Sigmoid colon (tissue), 7 donors: Measurements from ENCODE around the gene PDCL2. TPM values are rescaled to one million over a fixed set of nuclear protein-coding genes. Genes with fewer than 3 reads are reported as not detected.

ENCODE experiments used
- DNase-seq: peaks from one replicate; pipeline ENCODE4 v3.0.0-alpha.2; 2019
- H3K27ac ChIP-seq, 4 donors: fragments of 200-600 bp; sonication (generic); one replicate each; pipeline ENCODE4 v1.5.1; 2016 to 2019; ENCODE audit warnings: mild to moderate bottlenecking in 1 of 4
- H3K27me3 ChIP-seq, 3 donors: fragments of 200-600 bp; sonication (generic); one replicate each; pipeline ENCODE4 v1.5.1; 2019; ENCODE audit warnings: mild to moderate bottlenecking in 1 of 3
- H3K36me3 ChIP-seq, 4 donors: fragments of 200-600 bp; sonication (generic); one replicate each; pipeline ENCODE4 v1.5.1; 2016 to 2019
- H3K4me1 ChIP-seq, 4 donors: fragments of 200-600 bp; sonication (generic); one replicate each; pipeline ENCODE4 v1.5.1; 2017 to 2019
- H3K4me3 ChIP-seq, 4 donors: fragments of 200-600 bp; sonication (generic); one replicate each; pipeline ENCODE4 v1.5.1; 2017 to 2019; ENCODE audit warnings: mild to moderate bottlenecking in 2 of 4, moderate library complexity in 1 of 4
- H3K9me3 ChIP-seq, 4 donors: fragments of 200-600 bp in 3 of 4; sonication (generic) in 3 of 4; one replicate each; pipeline versions ENCODE4 v1.5.1 to v1.6.1; 2013 to 2019
- CTCF ChIP-seq, 4 experiments: fragments of 450-650 bp in 3 of 4; fragments of 200-600 bp in 1 of 4; IDR thresholded peaks; one replicate each; pipeline ENCODE4 v1.5.1; 2016 to 2019; ENCODE audit warnings: antibody characterized with exemption in 4 of 4, mild to moderate bottlenecking in 3 of 4, moderate library complexity in 2 of 4
- EP300 ChIP-seq, 4 donors: sonication (generic); formaldehyde crosslinking; IDR thresholded peaks; one replicate each; pipeline ENCODE4 v1.6.1; 2017; ENCODE audit warnings: antibody characterized with exemption in 4 of 4
- POLR2A ChIP-seq, 2 donors: fragments of 450-650 bp; IDR thresholded peaks; one replicate each; pipeline ENCODE4 v1.6.1; 2016; ENCODE audit warnings: antibody characterized with exemption in 2 of 2, mild to moderate bottlenecking in 2 of 2, moderate library complexity in 2 of 2
- POLR2AphosphoS5 ChIP-seq, 4 donors: sonication (generic); formaldehyde crosslinking; IDR thresholded peaks; one replicate each; pipeline ENCODE4 v1.6.1; 2017; ENCODE audit warnings: antibody characterized with exemption in 4 of 4
- WGBS, 2 donors: extraction: QIAGEN DNeasy Blood & Tissue Kit; methylation state at CpG; one replicate each; pipeline ENCODE4 v1.1.7; 2013; 5-methylcytosine and 5-hydroxymethylcytosine counted together
- intact Hi-C: fragments of 100-400 bp; cut with DNase I; formaldehyde crosslinking; loops from one replicate; pipeline ENCODE4 v1.15.1; 2023
- polyA plus RNA-seq, 3 donors: library from polyadenylated mRNA; stranded (reverse); fragments of 200-250 nt; gene quantifications; one replicate each; pipeline ENCODE4 v1.2.3, GENCODE V29; 2013
- total RNA-seq, 4 donors: library from RNA; depleted of rRNA; stranded (reverse); fragments of >200 nt; gene quantifications; one replicate each; pipeline ENCODE4 v1.1.0, GENCODE V29; 2016
- donor health status: healthy with polysubstance abuse.
- donor health status: Bipolar disorder and iron deficiency.
- donor health status: healthy.

The PDCL2 gene
- total and polyA plus RNA-seq, 7 donors: not detected

- Histone ChIP-seq H3K27ac (no peak overlapping the region), H3K4me1 (no peaks in the 10 kb centered on the region), H3K9me3 (no peaks in the 10 kb centered on the region), H3K36me3 (no peaks in the 10 kb centered on the region), H3K27me3 (no peaks in the 10 kb centered on the region), H3K4me3 (no peak overlapping the region)
- intact Hi-C loops: no loop called here
- no peak for TF ChIP-seq CTCF (IDR thresholded peaks at IDR 0.05)
- TF ChIP-seq POLR2AphosphoS5 (IDR thresholded peaks at IDR 0.05): no peak
- TF ChIP-seq POLR2A (IDR thresholded peaks at IDR 0.05): no peak
- TF ChIP-seq EP300 (IDR thresholded peaks at IDR 0.05): no peak
- DNase-seq: no peak
- 66 to 89% methylated on average over 1 of the region's 1 CpG for WGBS, 2 donors
These were observed 26.6 kb upstream of the PDCL2 start for GRCh38 chr4:55618546-55619143.

- 72 to 86% methylated on average over 1 of the region's 1 CpG for WGBS, 2 donors
- H3K36me3 ChIP-seq: no peaks in the 10 kb centered on the region
- no peaks in the 10 kb centered on the region for H3K9me3 ChIP-seq
- no peak overlapping the region for H3K4me3 ChIP-seq
- intact Hi-C loops: no loop called here
- no peaks in the 10 kb centered on the region for H3K4me1 ChIP-seq
- no peaks in the 10 kb centered on the region for H3K27me3 ChIP-seq
- no peak overlapping the region for H3K27ac ChIP-seq
- no peak for TF ChIP-seq POLR2AphosphoS5 (IDR thresholded peaks at IDR 0.05)
- no peak for TF ChIP-seq POLR2A (IDR thresholded peaks at IDR 0.05)
- TF ChIP-seq EP300 (IDR thresholded peaks at IDR 0.05): no peak
- no peak for TF ChIP-seq CTCF (IDR thresholded peaks at IDR 0.05)
- no peak for DNase-seq
These were observed 25.6 kb upstream of the PDCL2 start for GRCh38 chr4:55617587-55618197.

- H3K27ac ChIP-seq: no peak overlapping the region
- WGBS, 2 donors: 84 to 95% methylated on average over 3 of the region's 3 CpGs
- H3K9me3 ChIP-seq: no peaks in the 10 kb centered on the region
- no peaks in the 10 kb centered on the region for H3K36me3 ChIP-seq
- TF ChIP-seq POLR2AphosphoS5 (IDR thresholded peaks at IDR 0.05): no peak
- TF ChIP-seq POLR2A (IDR thresholded peaks at IDR 0.05): no peak
- no peak for TF ChIP-seq EP300 (IDR thresholded peaks at IDR 0.05)
- TF ChIP-seq CTCF (IDR thresholded peaks at IDR 0.05): no peak
- no peaks in the 10 kb centered on the region for H3K27me3 ChIP-seq
- no peak for DNase-seq
- intact Hi-C loops: no loop called here
- H3K4me3 ChIP-seq: no peak overlapping the region
- H3K4me1 ChIP-seq: no peaks in the 10 kb centered on the region
These were observed 23.0 kb upstream of the PDCL2 start for GRCh38 chr4:55615008-55615407.

GRCh38 chr4:55613621-55614020 lies 21.6 kb upstream of the PDCL2 start:
- no peak overlapping the region for H3K27ac ChIP-seq
- intact Hi-C loops: no loop called here
- TF ChIP-seq POLR2AphosphoS5 (IDR thresholded peaks at IDR 0.05): no peak
- TF ChIP-seq EP300 (IDR thresholded peaks at IDR 0.05): no peak
- TF ChIP-seq POLR2A (IDR thresholded peaks at IDR 0.05): no peak
- no peak for TF ChIP-seq CTCF (IDR thresholded peaks at IDR 0.05)
- 82 to 92% methylated on average over 3 of the region's 3 CpGs for WGBS, 2 donors
- no peak for DNase-seq
- no peak overlapping the region for H3K4me3 ChIP-seq
- H3K36me3 ChIP-seq: no peaks in the 10 kb centered on the region
- H3K27me3 ChIP-seq: no peaks in the 10 kb centered on the region
- no peaks in the 10 kb centered on the region for H3K9me3 ChIP-seq
- no peaks in the 10 kb centered on the region for H3K4me1 ChIP-seq

- Histone ChIP-seq H3K27ac (no peak overlapping the region), H3K9me3 (no peaks in the 10 kb centered on the region), H3K27me3 (no peaks in the 10 kb centered on the region), H3K4me3 (no peak overlapping the region), H3K36me3 (no peaks in the 10 kb centered on the region), H3K4me1 (no peaks in the 10 kb centered on the region)
- no peak for TF ChIP-seq POLR2AphosphoS5 (IDR thresholded peaks at IDR 0.05)
- no peak for TF ChIP-seq POLR2A (IDR thresholded peaks at IDR 0.05)
- no peak for TF ChIP-seq CTCF (IDR thresholded peaks at IDR 0.05)
- TF ChIP-seq EP300 (IDR thresholded peaks at IDR 0.05): no peak
- no peak for DNase-seq
- WGBS, 2 donors: 93 to 94% methylated on average over 3 of the region's 3 CpGs
- intact Hi-C loops: no loop called here
These were observed 20.3 kb upstream of the PDCL2 start for GRCh38 chr4:55612341-55612740.
